Astrocyte (in vitro differentiated cells and primary cell): Measurements from ENCODE around the gene PUS7. TPM values are rescaled to one million over a fixed set of nuclear protein-coding genes. Genes with fewer than 3 reads are reported as not detected.
A peak's percentile ranks its signal among the peaks of the same experiment; 100 is the strongest.

ENCODE experiments used
- DNase-seq: peaks from one replicate; pipeline ENCODE4 v3.0.0-alpha.2; 2010; ENCODE audit warnings: low read depth
- FAIRE-seq: peaks from 2 replicates; lab custom pipeline; 2011; peaks lifted over from hg19 to GRCh38; lab: Jason Lieb, UNC
- H2AFZ ChIP-seq: 2 replicates; pipeline ENCODE4 v1.6.0; 2012; ENCODE audit warnings: low read depth, low read length, inconsistent platforms
- H3K27ac ChIP-seq: 2 replicates; pipeline ENCODE4 v1.5.1; 2011; ENCODE audit warnings: low read depth, low read length, inconsistent platforms
- H3K27me3 ChIP-seq: 2 replicates; pipeline ENCODE4 v1.6.0; 2011; ENCODE audit warnings: low read length, inconsistent platforms; ENCODE audit not compliant: insufficient read depth
- H3K36me3 ChIP-seq: 2 replicates; pipeline ENCODE4 v1.5.1; 2011; ENCODE audit warnings: low read length, inconsistent platforms; ENCODE audit not compliant: insufficient read depth
- H3K4me1 ChIP-seq: 2 replicates; pipeline ENCODE4 v1.5.1; 2011; ENCODE audit warnings: low read length, inconsistent platforms; ENCODE audit not compliant: insufficient read depth
- H3K4me2 ChIP-seq: 2 replicates; pipeline ENCODE4 v1.6.0; 2012; ENCODE audit warnings: low read length, inconsistent platforms
- H3K4me3 ChIP-seq: 2 replicates; pipeline ENCODE4 v1.5.1; 2011; ENCODE audit warnings: low read depth, mild to moderate bottlenecking, low read length, inconsistent platforms; ENCODE audit not compliant: insufficient read depth
- H3K79me2 ChIP-seq: 2 replicates; pipeline ENCODE4 v1.6.0; 2012; ENCODE audit warnings: mild to moderate bottlenecking, low read length, inconsistent platforms; ENCODE audit not compliant: insufficient read depth
- H3K9ac ChIP-seq: 2 replicates; pipeline ENCODE4 v1.6.0; 2012; ENCODE audit warnings: mild to moderate bottlenecking, low read length, inconsistent platforms
- H3K9me3 ChIP-seq: 2 replicates; pipeline ENCODE4 v1.5.1; 2012; ENCODE audit warnings: low read depth, mild to moderate bottlenecking, low read length, inconsistent platforms; ENCODE audit not compliant: insufficient read depth
- H4K20me1 ChIP-seq: 2 replicates; pipeline ENCODE4 v1.6.0; 2012; ENCODE audit warnings: low read length, inconsistent platforms; ENCODE audit not compliant: insufficient read depth
- H3K27ac Mint-ChIP-seq: one replicate; pipeline ENCODE4 v1.8.0; 2021; ENCODE audit warnings: mild to moderate bottlenecking, mixed read lengths; ENCODE audit not compliant: unreplicated experiment
- H3K27me3 Mint-ChIP-seq: one replicate; pipeline ENCODE4 v1.8.0; 2021; ENCODE audit warnings: low read depth, mixed read lengths; ENCODE audit not compliant: unreplicated experiment
- H3K36me3 Mint-ChIP-seq: one replicate; pipeline ENCODE4 v1.8.0; 2021; ENCODE audit warnings: low read depth, mixed read lengths; ENCODE audit not compliant: unreplicated experiment
- H3K4me1 Mint-ChIP-seq: one replicate; pipeline ENCODE4 v1.8.0; 2021; ENCODE audit warnings: low read depth, mixed read lengths; ENCODE audit not compliant: unreplicated experiment
- H3K4me3 Mint-ChIP-seq: one replicate; pipeline ENCODE4 v1.8.0; 2021; ENCODE audit warnings: mild to moderate bottlenecking, moderate library complexity, mixed read lengths; ENCODE audit not compliant: unreplicated experiment
- H3K9me3 Mint-ChIP-seq: one replicate; pipeline ENCODE4 v1.8.0; 2021; ENCODE audit warnings: mild to moderate bottlenecking, mixed read lengths; ENCODE audit not compliant: unreplicated experiment
- CTCF ChIP-seq: IDR thresholded peaks from 2 replicates; pipeline ENCODE4 v1.5.1; 2011; ENCODE audit warnings: low read depth, mild to moderate bottlenecking, inconsistent platforms, low read length, moderate library complexity; ENCODE audit not compliant: insufficient read depth
- EZH2 ChIP-seq: IDR thresholded peaks from 2 replicates; pipeline ENCODE4 v1.6.1; 2012; ENCODE audit warnings: mild to moderate bottlenecking, low read length, inconsistent platforms; ENCODE audit not compliant: insufficient read depth
- total RNA-seq: library from RNA; stranded (reverse); gene quantifications from 2 replicates; pipeline ENCODE4 v1.2.1, GENCODE V29; 2021

PUS7 gene
- total RNA-seq, 1 donor from 2014 or later = 29.5 TPM

GRCh38 chr7:105429746-105430612 is 92.1 kb downstream of the PUS7 start:
- Histone ChIP-seq H3K4me3 (no peak overlapping the region), H4K20me1 (no peaks in the 10 kb centered on the region), H3K4me2 (no peak overlapping the region), H3K27me3 (no peaks in the 10 kb centered on the region), H3K36me3 (no peaks in the 10 kb centered on the region), H3K9me3 (no peaks in the 10 kb centered on the region), H3K4me1 (no peaks in the 10 kb centered on the region), H3K79me2 (no peaks in the 10 kb centered on the region), H3K27ac (no peak overlapping the region), H3K9ac (no peak overlapping the region), H2AFZ (no peak overlapping the region)
- no peaks in the 10 kb centered on the region for H3K27me3 Mint-ChIP-seq
- FAIRE-seq = no peak
- H3K4me1 Mint-ChIP-seq = no peaks in the 10 kb centered on the region
- peak; percentile 52 for TF ChIP-seq CTCF
- TF ChIP-seq EZH2 = no peak
- peak overlapping the region; percentile 26 for H3K27ac Mint-ChIP-seq
- H3K4me3 Mint-ChIP-seq = no peak overlapping the region
- H3K9me3 Mint-ChIP-seq = no peaks in the 10 kb centered on the region
- DNase-seq = peak; percentile 14
- no peaks in the 10 kb centered on the region for H3K36me3 Mint-ChIP-seq

GRCh38 chr7:105426606-105427146 is 95.4 kb downstream of the PUS7 start:
- H3K27me3 ChIP-seq = no peaks in the 10 kb centered on the region
- H3K9ac ChIP-seq = no peak overlapping the region
- H3K27me3 Mint-ChIP-seq = peaks cover 3% of the 10 kb centered on the region
- H3K4me1 ChIP-seq = no peaks in the 10 kb centered on the region
- TF ChIP-seq CTCF (no peak), EZH2 (no peak)
- H3K36me3 Mint-ChIP-seq = no peaks in the 10 kb centered on the region
- H3K27ac Mint-ChIP-seq = no peak overlapping the region
- H2AFZ ChIP-seq = no peak overlapping the region
- FAIRE-seq (no peak), DNase-seq (no peak)
- H4K20me1 ChIP-seq = no peaks in the 10 kb centered on the region
- H3K36me3 ChIP-seq = no peaks in the 10 kb centered on the region
- H3K4me3 ChIP-seq = no peak overlapping the region
- no peaks in the 10 kb centered on the region for H3K4me1 Mint-ChIP-seq
- no peak overlapping the region for H3K4me2 ChIP-seq
- no peak overlapping the region for H3K27ac ChIP-seq
- H3K9me3 Mint-ChIP-seq = no peaks in the 10 kb centered on the region
- H3K79me2 ChIP-seq = no peaks in the 10 kb centered on the region
- no peaks in the 10 kb centered on the region for H3K9me3 ChIP-seq
- H3K4me3 Mint-ChIP-seq = no peak overlapping the region

- peaks cover 4% of the 10 kb centered on the region for H3K27me3 Mint-ChIP-seq
- H4K20me1 ChIP-seq = no peaks in the 10 kb centered on the region
- no peak overlapping the region for H3K4me3 ChIP-seq
- H2AFZ ChIP-seq = no peak overlapping the region
- H3K4me1 ChIP-seq = no peaks in the 10 kb centered on the region
- no peaks in the 10 kb centered on the region for H3K36me3 Mint-ChIP-seq
- H3K4me1 Mint-ChIP-seq = no peaks in the 10 kb centered on the region
- TF ChIP-seq EZH2 = no peak
- TF ChIP-seq CTCF = no peak
- H3K27me3 ChIP-seq = no peaks in the 10 kb centered on the region
- H3K79me2 ChIP-seq = no peaks in the 10 kb centered on the region
- no peak overlapping the region for H3K4me2 ChIP-seq
- no peak overlapping the region for H3K27ac Mint-ChIP-seq
- H3K27ac ChIP-seq = no peak overlapping the region
- no peak overlapping the region for H3K9ac ChIP-seq
- no peaks in the 10 kb centered on the region for H3K9me3 Mint-ChIP-seq
- no peak overlapping the region for H3K4me3 Mint-ChIP-seq
- no peaks in the 10 kb centered on the region for H3K36me3 ChIP-seq
- DNase-seq (no peak), FAIRE-seq (no peak)
- H3K9me3 ChIP-seq = no peaks in the 10 kb centered on the region
Observed at GRCh38 chr7:105423987-105424386, 98.1 kb downstream of the PUS7 start.
